Omental fat pad (tissue), 4 donors: ENCODE data around the gene ARL6IP5. TPM values are rescaled to one million over a fixed set of nuclear protein-coding genes. Genes with fewer than 3 reads are reported as not detected.

Source experiments
- ATAC-seq: fragments of 150-250 bp; one replicate; pipeline ENCODE4 v1.9.1; 2016; ENCODE audit warnings: mild to moderate bottlenecking, moderate library complexity; ENCODE audit not compliant: low FRiP score
- DNase-seq: peaks from one replicate; pipeline ENCODE4 v3.0.0-alpha.2; 2019; ENCODE audit warnings: low spot score
- total RNA-seq, 4 donors: library from RNA; depleted of rRNA; stranded (reverse); fragments of >200 nt; gene quantifications; one replicate each; pipeline ENCODE4 v1.1.0, GENCODE V29; 2016
- TF ChIP-seq, protein P1 (sequence below), 3 donors: fragments of 450-650 bp; IDR thresholded peaks; one replicate each; pipeline ENCODE4 v1.5.1; 2016 to 2017; ENCODE audit warnings: antibody characterized with exemption in 3 of 3, mild to moderate bottlenecking in 3 of 3, moderate library complexity in 2 of 3

ARL6IP5 gene, protein sequence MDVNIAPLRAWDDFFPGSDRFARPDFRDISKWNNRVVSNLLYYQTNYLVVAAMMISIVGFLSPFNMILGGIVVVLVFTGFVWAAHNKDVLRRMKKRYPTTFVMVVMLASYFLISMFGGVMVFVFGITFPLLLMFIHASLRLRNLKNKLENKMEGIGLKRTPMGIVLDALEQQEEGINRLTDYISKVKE
- 100 to 1,000 TPM; 113 to 215 (median 199) TPM for total RNA-seq

DNA sequence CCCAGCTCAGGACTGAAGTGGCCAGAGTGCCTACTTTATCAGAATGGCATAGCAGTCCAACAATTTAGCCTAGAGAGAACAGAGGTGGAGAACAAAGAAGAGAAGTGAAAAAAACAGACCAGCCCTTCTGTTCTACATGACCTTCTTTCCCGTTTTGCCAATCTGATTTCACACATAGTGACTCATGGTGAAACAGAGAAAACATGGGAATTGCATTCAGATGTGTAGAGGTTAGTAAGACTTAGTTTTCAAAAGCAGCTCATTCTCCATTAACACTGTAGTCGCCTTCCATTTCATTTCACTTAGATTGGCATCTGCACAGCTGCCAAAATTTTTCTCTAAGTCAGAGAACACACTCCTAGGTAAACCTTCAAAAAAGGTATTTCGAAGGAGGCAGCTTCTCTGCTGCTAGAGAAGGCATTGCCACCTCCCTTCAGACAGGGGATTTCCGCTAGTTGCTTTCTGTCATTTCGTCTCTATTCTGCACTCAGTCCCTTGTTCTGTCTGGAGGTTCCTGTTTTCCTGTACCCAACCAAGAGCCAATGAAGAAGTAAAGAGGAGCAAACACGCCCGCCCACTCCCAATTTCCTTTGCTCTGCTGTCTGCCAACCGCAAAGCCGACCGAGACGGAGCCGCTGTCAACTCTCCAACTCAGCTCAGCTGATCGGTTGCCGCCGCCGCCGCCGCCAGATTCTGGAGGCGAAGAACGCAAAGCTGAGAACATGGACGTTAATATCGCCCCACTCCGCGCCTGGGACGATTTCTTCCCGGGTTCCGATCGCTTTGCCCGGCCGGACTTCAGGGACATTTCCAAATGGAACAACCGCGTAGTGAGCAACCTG lies at the start of gene ARL6IP5:
ARL6IP5 (plus strand) TSS at position 612 of the 842 bp plus-strand sequence; CDS start at position 723, 111 bp downstream.
- TF ChIP-seq, protein P1, sequence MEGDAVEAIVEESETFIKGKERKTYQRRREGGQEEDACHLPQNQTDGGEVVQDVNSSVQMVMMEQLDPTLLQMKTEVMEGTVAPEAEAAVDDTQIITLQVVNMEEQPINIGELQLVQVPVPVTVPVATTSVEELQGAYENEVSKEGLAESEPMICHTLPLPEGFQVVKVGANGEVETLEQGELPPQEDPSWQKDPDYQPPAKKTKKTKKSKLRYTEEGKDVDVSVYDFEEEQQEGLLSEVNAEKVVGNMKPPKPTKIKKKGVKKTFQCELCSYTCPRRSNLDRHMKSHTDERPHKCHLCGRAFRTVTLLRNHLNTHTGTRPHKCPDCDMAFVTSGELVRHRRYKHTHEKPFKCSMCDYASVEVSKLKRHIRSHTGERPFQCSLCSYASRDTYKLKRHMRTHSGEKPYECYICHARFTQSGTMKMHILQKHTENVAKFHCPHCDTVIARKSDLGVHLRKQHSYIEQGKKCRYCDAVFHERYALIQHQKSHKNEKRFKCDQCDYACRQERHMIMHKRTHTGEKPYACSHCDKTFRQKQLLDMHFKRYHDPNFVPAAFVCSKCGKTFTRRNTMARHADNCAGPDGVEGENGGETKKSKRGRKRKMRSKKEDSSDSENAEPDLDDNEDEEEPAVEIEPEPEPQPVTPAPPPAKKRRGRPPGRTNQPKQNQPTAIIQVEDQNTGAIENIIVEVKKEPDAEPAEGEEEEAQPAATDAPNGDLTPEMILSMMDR (IDR thresholded peaks at IDR 0.05) = no peak
- DNase-seq (peak; percentile 69), ATAC-seq (peak; percentile 57)

DNA sequence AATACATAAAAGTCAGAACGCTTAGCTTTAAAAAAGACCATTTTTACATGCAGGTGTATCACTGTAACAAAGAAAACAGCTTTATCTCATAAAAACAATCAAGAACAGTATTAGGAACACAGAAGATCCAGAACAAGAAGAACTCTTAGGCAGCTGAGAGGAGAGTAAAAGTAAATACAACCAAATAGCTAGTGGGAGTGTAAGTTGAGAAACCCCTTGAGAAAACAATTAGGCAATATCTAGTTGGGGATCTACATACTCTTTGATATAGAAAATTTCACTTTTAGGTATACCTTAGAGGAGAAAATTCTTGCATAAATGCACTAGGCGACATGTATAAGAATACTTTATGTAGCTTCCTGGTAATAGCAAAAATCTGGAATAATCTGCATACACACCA lies 40.1 kb upstream of the ARL6IP5 start:
- TF ChIP-seq, protein P1 (IDR thresholded peaks at IDR 0.05) = no peak
- ATAC-seq (no peak), DNase-seq (no peak)

DNA sequence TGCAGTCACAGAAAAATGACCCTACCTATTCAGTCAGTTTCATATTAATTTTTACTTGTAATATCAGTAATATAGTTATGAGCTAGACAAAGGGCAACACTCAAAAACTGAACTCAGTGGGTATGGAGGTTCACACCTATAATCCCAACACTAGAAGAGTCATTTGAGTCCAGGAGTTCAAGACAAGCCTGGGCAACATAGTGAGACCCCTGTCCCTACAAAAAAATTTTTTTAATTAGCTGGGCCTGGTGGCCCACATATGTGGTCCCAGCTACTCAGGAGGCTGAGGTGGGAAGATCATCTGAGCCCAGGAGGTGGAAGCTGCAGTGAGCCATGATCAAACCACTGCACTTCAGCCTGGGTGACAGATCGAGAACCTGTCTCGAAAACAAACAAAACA lies 35.7 kb upstream of the ARL6IP5 start:
- TF ChIP-seq, protein P1 (IDR thresholded peaks at IDR 0.05) = no peak
- ATAC-seq (no peak), DNase-seq (no peak)

DNA sequence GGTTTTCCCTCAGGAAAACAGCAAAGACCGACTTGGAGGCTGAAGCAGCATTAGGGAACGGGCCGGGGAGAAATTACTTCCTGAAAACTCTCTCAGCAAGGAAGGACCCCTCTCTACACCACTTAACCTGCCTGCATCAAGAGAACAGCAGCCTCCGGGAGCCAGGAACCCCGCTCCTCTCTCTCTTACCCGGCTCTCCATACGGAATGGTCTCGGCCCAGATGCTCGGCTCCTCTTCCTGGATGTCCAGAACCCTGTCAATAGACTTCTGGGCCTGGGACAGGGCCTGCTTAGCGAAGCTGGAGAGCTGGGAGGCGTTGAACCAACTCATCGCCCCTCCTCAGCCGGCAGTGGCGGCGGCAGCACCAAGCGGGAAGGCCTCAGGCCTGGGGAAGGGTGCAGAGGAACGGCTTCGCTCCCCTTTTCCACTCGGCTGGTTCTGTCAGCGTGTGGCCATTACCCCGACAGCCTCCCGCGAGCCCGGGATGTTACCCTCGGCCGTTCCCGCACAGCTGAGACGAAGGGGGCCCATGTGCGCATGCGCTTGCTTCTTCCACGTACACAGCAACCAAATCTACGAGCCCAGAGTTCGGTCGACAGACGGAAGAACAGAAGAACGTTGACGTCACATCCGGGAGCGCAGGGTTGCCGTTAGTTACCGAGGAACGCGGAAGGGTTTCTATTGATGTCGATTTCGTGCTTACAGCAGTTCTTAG lies 32.8 kb upstream of the ARL6IP5 start, which contains the start of gene TMF1:
TMF1 (minus strand) TSS at position 578 of the 716 bp plus-strand sequence; CDS start at position 331, 247 bp downstream.
- peak; percentile 99 for ATAC-seq
- TF ChIP-seq, protein P1 (IDR thresholded peaks at IDR 0.05) = no peak

DNA sequence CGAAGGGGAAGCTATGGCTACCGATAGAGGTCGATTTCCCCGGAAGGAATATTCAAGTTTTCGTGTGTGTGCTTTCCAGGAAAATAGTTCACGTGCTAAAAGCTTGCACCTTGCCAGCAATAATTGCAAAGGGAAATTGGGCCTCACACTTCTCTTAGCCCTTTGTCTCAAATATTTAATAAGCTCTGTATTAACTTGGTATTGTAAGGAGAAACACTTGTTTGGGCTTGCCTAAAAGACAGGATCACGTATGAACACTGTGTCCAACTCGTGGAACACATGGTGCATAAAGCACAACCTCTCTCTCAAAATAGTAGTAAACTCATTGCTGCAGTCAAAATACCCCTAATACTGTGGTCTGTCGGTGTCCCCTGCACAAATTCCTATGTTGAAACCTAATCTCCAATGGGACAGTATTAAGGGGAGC lies 32.3 kb upstream of the ARL6IP5 start:
- no peak for DNase-seq
- peak; percentile 6 for ATAC-seq
- TF ChIP-seq, protein P1 (IDR thresholded peaks at IDR 0.05) = no peak

More for the DNA sequence above, 32.8 kb upstream of the ARL6IP5 start, which contains the start of gene TMF1:
- DNase-seq = peak; percentile 98

DNA sequence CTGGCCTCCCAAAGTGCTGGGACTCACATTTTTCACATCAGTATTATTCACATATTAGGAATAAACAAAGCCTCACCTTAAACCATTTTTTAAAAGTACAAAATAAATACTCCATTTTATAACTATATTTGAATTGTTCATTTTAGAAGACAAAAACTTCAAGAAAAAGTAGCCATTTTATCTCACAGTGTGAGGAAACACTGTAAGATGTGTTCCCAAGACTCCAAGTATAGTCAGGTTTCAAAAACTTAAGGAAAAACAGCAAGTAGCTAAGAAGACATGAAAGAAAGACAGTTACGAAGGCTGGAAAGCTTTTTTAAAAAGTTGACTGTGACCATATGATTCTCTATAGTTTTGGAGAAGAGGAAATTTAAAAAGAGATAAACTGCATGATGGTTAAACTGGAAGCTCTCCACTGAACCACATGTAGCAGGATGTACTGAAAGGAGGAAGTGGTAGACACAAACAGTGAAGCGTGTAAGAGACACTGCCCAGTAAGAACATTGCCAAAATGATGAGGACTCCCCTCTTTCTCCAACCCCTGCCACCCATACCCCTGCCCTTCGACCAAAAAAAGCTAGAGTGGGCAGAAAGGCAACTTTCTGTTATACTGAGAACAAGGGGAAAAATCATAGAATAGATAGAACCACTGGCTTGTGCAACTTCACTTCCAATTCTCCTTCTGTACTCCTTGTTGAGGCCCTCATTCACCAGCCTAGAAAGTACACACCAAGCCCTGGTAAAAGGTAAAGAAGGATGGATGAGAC lies 26.4 kb upstream of the ARL6IP5 start:
- DNase-seq (no peak), ATAC-seq (no peak)
- TF ChIP-seq, protein P1 (IDR thresholded peaks at IDR 0.05) = no peak
